ENCODE measurements around the gene FXYD5.
"Not testable (repeated sequence)": the region's sequence is repeated elsewhere in the genome, so short reads cannot be mapped to it uniquely, and the experiment has no call there.

Gene FXYD5

DNA sequence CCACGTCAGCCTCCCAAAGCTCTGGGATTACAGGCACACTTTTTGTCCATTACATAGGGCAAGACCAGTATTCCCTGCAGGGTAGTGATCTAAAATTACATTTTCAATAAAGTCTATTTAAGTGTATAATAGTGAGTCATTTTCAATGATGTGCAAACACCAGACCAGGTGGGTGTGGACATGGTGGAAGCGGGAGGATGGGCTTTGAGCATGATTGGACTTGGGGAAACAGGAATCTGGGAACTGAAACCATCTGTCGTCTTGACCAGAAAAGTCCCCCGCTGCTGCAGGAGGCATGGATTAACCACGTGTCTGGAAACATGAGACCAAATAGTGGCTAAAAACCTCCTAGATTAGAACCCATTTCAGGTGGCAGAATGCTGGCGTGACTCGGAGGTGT, 34.0 kb upstream of the FXYD5 start:
- DNase-seq: peak; percentile 27

DNA sequence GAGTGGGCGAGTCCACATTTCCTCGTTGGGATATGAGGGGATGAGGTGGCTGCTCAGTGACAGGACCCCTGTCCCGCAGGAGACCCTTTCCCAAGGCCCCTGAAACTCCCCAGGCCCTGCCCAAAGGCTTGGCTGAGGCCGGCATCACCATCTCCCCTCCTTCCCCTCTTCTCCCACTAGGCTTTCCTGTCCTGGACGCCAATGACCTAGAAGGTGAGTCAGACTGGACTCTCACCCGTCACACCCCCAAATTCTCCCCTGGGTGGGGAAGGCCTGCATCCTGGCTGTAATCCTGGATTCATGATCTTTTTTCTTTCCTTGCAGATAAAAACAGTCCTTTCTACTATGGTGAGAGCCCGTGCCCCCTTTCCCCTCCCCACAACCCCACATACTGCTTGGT, 33.6 kb upstream of the FXYD5 start:
- no peak for DNase-seq

DNA sequence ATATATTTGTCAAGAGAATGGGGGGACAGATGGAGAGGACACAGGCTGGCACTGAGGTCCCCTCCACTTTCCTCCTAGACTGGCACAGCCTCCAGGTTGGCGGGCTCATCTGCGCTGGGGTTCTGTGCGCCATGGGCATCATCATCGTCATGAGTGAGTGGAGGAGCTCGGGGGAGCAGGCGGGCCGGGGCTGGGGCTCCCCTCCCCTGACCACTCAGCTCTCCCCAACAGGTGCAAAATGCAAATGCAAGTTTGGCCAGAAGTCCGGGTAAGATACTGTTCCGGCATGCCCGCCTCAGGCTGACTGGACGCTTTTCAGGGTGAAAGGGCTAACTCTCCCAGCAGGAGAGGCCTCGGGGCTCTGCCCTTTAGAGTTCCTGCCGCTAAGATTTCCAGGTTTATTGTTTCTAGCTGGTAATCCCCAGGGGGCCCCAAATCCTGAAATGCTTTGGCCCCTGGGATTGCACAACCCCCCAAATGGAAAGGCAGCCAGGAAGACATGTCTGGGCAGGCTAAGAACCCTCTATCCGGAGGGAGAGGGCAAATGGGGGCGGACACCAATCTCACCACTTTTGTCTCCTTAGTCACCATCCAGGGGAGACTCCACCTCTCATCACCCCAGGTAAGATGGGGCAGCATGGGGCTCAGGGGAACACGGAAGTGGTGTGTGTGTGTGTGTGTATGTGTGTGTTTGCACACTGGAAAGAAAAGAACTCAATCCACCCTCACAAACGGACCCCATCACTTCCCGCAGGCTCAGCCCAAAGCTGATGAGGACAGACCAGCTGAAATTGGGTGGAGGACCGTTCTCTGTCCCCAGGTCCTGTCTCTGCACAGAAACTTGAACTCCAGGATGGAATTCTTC, 31.6 kb upstream of the FXYD5 start:
- no peak for DNase-seq

DNA sequence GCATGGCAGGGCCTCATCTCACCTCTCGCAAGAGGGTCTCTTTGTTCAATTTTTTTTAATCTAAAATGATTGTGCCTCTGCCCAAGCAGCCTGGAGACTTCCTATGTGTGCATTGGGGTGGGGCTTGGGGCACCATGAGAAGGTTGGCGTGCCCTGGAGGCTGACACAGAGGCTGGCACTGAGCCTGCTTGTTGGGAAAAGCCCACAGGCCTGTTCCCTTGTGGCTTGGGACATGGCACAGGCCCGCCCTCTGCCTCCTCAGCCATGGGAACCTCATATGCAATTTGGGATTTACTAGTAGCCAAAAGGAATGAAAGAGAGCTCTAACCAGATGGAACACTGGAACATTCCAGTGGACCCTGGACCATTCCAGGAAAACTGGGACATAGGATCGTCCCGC, 31.0 kb upstream of the FXYD5 start:
- DNase-seq: no peak

DNA sequence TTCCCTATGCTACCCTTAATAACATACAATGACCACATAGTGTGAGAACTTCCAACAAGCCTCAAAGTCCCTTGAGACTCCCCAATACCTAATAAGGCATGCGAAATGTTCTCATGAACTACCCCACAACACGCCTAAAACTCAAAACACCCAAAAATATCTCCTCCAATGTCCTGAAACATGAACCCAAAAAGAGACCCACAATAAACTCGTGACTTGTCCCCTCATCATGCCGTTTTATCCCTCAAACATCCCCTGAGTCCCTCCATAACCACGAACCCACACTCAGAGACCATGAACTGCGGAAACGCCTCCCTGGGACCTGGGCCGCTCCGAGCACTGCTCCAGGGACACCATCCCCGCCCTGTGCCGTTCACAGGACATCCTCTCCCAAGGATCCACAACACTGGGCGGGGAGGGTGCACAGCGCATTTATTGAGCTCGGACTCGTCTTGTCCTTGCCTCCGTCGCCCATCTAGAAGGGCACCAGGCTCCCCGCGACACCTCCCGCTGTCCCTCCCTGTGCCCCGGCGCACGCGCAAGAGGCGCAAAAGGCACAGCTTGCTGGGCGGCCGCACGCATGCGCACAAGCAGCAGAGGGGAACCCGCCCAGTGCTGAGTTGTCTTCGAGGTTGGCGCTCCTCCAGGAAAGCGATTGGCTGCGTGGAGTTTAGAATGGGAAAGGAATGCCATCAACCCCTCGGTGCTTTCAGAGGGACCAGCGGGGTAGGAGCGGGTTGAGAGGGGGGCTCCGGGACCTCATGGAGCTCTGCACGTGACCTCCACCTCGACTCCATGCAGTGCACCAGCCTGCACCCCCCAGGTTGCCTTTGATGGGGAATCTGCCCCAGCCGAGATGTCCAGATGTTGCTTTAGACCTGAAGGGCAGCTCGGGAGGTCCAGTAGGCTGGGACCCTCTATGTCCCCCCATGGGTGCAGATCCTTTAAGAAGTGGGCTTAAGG, 30.2 kb upstream of the FXYD5 start:
- peak; percentile 89 for DNase-seq

DNA sequence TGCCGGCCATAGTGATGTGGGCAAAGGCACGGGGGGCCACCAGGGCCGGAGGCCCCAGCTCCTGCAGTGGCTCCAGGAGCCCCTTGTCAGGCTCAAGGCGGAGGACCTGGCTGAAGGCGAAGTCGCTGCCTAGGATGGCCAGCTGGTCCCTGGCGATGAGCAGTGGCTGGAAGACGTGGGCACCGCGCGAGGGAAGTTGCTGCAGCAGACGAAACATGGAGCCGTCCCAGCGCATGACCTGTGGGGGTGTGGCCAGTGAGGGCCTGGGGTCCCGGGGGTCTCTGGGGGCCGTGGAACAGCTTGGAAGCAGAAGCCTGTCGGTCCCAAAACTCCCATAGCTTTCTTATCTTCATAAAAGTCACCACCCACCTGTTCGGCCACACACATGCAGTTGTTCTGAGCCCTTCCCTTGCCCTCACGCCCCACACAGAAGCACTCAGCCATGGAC, 29.2 kb upstream of the FXYD5 start:
- DNase-seq: no peak

DNA sequence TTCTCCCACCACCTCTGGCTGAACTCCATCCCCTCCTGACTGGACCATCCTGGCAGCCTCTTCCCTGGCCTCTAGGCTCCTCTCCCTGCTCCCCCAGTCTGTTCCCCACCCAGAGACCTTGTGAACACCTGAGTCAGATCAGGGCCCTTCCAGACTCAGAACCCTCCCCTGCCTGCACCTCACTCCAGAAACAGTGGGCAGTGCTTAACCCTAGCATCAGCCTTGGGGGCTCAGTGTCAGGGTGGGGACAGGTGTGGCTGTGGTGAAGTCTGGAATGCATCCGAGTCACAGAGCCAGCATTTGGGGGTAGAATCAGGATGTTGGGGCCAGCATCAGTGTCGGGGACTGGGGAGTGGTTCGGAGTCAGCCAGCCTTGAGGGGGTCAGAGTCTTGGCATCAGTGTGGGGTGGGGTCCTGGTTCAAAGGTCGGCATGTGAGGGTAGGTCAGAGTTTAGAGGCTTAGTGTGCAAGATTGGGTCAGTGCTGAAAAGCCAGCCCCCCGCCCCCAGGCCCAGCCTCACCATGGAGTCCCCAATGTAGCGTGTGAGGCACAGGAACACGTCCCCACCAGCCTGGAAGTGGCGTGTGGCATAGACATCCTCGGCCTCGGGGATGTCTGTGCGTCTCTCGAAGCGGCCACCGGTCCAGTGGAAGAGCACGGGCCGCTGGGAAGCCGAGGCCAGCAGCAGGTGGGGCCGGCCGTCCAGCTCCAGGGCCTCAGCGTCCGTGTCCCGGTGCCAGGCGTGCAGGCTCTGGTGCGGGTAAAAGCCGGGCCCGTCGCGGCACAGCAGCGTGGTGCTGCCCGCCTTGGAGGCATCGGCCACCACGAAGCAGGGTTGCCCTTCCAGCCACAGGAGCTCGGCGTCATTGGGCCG, 28.5 kb upstream of the FXYD5 start:
- no peak for DNase-seq

DNA sequence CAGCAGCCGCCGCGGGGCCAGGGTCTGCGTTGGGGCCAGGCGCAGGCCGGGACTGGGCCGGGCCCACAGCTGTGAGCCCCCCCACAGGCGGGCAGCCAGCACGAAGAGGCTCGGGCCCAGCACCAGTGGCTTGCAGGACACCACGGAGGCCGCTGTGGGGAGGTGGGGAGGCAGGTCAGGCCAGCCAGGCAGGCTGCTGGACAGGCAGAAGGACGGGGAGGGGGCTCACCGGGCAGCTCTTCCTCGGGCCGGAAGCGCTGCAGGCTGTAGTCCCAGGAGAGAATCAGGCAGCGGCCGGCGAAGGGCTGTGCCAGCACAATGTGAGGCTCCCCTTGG, 27.9 kb upstream of the FXYD5 start:
- DNase-seq: no peak

DNA sequence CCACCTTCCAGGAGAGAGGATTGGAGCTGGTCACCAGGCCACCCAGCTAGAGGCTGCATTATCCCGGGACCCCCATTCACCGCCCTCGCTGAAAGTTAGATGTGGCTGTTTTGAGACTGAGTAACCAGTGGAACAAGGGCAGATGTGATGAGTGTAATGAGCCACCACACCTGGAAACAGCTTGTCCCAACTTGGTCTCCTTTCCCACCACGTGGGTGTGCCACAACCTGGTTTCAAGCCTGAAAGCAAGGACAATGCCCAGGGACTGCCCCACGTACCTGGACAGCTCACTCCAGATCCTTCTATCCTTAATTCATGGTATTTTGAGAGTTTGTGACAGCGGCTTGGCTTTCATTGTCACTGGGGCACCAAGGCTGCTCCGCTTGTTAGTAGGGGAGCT, 26.7 kb upstream of the FXYD5 start:
- no peak for DNase-seq

DNA sequence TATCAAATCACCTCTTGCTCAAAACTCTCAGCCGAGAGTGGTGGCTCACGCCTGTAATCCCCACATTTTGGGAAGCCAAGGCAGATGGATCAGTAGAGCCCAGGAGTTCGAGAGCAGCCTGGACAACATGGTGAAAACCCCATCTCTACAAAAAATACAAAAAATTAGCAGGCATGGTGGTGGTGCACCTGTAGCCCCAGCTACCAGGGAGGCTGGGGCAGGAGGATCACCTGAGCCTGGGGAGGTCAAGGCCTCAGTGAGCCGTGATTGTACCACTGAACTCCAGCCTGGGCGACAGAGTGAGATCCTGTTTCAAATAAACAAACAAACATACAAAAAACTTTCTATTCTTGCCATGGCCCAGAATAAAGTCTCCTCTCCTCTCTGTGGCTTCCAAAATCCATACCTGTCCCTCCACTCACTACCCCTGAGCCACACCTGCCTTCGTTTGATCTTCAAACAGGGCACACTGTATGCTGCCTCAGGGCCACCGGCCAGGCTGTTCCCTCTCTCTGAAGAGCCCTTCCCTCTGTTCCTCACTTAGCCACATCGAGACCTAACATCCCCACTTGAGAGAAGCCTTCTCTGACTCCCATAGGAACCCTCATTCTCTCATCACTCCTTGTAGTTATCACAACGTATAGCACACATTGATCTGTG, 26.0 kb upstream of the FXYD5 start:
- DNase-seq: no peak

DNA sequence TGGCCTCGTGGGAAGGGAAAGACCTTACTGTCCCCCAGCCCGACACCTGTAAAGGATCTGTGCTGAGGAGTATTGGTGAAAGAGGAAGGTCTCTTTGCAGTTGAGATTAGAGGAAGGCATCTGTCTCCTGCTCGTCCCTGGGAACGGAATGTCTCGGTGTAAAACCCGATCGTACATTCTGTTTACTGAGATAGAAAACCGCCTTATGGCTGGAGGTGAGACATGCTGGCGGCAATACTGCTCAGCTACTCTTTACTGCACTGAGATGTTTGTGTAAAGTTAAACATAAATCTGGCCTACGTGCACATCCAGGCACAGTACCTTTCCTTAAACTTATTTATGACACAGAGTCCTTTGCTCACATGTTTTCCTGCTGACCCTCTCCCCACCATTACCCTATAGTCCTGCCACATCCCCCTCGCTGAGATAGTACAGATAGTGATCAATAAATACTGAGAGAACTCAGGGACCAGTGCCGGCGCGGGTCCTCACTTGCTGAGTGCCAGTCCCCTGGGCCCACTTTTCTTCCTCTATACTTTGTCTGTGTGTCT, 24.7 kb upstream of the FXYD5 start:
- not testable (repeated sequence) for DNase-seq

DNA sequence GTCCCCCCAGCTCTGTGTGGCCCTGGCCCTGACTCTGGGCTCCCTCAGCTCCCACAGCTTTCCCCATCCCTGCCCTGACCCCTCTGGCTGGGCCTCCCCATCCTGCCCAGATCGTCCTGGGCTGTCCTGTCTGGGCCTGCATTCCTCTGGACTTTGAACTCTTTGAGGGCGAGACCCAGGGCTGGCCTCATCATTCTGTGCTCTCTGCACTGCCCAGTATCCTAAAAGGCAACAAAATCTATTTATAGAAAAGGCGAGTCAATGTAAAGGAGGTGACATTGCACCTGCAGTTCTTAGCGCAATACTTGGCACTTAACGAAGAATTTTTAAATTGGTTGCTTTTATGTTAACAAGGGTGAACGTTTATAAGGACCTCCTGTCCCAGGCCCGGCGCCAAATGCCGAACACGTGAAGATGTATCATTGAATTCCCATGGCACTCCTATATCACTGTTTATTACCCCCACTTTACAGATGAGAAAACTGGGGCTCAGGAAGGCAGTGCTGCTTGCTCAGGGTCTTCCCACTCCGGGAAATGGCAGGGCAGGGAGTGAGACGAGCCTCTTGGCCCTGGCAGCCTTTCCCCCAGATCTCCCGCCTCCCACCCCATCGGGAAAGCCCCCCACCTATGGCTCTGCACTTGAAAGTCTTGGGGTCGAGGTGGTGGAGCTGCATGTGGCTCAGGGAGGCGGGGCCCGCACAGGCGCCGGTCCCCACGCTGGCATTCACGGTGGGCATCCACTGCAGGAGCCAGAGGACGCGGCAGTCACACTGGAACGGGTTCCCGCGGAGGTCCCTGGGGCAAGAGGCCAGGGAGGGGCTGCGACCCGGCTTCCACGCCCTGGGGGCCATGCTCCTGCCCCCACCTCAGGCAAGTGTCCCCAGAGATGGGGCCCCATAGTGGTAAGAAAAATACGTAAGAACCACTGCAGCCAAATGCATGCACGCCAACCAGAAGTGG, 23.5 kb upstream of the FXYD5 start:
- no peak for DNase-seq

DNA sequence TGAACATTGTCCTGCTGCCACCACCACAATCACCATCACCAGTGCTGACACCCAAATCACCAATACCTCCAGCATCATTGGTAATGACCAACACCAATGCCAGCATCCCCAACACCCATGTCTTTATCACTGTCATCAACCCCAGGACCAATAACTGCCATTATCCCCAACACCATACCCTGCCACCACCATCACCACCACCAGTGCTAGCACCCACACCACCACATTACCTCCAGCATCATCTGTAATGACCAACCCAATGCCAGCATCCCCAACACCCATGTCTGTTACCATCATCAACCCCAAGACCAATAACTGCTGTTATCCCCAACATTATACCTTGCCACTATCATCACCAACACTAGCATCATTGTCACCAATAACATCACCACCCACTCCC, 22.3 kb upstream of the FXYD5 start:
- no peak for DNase-seq

DNA sequence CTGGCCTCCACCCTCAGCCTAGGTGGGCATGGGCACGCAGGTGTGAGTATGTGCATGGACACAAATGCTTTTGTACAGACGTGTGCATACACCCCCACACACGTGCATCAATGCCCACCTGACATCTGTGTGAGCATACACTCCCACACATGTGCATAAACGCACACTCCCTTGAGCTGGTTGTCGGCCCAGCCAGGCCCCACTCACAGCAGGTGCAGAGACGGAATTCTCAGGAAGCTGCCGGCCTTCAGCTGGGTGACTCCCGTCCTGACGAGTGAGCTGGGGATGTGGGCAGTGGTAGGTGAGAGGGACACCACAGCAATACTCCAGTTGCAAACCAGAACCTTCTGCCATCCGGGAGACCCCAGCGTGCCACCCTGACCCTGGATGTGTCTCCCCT, 20.7 kb upstream of the FXYD5 start:
- no peak for DNase-seq

DNA sequence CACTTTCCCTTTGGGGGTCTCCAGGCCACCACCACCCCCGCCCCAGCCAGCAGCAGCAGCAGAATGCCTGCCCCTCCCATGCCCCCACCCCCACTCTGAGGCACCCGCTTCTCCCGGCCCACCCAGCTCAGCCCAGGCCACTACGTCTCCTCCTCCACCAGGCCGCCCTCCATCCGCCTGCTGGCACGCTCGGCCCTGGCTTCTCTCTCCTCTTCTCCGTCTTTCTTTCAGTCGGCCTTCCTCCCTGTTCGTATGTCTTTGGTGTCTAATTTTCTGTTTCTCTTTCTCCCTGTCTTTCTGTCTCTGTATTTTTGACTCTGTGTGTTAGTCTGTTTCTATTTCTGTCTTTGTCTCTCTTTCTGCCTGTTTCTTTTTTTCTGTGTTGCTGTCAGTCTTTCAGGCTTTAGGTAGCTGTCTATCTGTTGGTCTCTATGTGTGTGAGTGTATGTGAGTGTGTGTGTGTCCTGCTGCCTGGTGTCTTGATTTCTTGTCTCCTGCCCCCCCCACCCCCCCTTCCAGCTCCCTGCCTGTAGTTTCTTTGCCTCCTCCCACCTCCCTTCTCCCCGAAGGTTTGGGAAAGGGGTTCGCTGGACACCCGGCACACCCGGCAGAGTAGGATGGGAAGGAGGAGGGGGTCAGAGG, 19.8 kb upstream of the FXYD5 start, which contains the start of gene LGI4:
LGI4 (minus strand) TSS at position 459 of the 642 bp plus-strand sequence; CDS start at position 80, 379 bp downstream.
- DNase-seq: no peak

DNA sequence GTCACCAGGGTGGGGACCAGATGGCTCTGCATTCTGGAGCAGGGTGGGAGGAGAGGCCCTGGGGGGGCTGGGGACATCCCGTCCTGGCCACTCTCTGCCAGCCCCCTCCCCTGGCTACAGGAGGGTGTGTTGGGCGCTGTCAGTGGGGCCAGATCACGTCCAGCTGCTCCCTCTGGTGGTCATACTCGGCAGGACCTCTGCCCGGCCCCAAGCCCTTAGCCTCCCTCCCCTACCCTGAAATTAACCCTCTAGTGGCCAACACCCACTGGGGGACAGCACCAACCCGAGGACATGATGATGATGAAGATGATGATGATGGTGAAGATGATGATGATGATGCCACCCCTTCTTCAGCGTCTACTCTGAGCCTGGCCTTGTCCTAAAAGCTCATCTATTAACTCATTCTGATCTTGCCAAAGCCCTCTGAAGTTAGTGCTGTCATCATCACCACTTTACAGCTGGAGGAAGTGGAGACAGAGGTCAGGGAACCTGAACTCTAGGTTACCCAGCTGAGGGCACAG, 19.1 kb upstream of the FXYD5 start:
- DNase-seq: peak; percentile 67

DNA sequence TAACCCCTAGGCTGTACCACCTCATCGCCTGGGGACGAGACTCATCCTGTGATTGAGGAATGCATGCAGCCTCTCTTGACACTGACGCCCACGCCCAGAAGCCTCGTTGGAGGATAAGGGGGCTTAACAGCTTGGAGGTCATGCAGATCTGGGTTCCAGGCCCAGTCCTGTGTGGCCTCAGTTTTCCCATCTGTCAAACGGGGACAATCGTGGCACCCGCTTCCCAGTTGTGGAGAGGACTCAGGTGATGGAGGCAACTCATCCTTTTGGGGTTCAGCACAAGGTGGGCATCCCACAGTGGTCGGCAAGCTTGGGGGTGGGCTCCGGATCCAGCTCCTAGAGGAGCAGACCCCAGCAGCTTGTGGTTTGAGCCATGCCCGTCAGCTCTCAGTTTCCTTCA, 18.3 kb upstream of the FXYD5 start:
- no peak for DNase-seq

DNA sequence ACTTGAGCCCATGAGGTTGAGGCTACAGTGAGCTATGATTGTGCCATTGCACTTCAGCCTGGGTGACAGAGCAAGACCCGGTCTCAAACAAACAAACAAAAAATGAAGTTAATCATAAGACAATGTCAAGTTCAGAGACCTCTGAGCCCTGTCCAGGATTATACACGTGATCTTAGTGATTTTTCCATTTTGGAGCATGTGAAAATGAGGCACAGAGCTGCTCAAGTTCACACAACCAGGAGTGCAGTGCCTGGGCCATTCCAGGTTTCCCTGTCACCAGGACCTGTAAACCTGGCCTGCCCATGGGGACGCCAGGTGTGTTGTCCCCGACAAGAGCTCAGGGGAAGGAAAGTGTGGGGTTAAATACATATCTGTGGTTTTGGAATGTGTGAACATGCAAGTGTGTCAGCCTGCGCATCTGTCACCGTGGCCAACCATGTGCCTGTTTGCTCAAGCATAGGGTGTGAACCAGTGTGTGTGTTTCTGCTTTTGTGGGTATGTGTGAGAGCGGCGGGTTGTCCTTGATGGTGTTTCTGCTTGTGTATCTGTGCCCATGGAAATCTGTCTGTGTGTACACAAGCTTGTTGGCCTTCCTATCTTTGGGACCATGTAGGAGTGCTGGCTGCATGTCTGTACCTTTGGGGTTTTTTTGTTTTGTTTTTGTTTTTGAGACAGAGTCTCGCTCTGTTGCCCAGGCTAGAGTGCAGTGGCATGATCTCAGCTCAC, 17.4 kb upstream of the FXYD5 start:
- no peak for DNase-seq

DNA sequence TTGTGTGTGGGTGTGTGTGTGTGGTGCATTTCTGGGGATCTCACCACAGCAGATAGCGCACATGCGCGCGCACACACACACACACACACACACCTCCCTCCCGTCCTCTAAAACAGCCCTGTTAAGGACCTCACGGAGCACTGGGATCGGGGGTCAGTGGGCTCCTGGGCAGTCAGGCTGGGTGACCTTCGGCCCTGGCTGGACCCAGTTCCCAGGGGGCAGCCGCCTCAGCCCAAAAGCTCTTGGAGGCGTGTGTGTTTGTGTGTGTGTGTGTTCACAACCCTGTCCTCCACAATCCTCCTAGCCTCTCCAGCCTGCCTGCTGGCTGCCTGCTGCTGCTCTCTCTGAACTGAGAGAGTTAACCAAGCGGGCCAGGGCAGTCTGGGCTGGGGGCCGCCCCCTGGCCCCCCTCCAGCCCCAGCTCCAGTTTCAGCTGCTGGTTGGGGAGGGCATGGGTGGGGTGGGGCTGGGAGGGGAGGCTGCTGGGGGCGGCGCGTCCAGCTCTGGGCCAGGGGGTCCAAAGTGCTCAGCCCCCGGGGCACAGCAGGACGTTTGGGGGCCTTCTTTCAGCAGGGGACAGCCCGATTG, 16.1 kb upstream of the FXYD5 start, which contains the start of gene FXYD1:
FXYD1 (plus strand) TSS at position 520 of the 588 bp plus-strand sequence. CDS start 1,256 bp downstream, outside the sequence.
- DNase-seq: no peak
